BJ (cell line): ENCODE measurements around the gene ZFYVE28. TPM values are rescaled to one million over a fixed set of nuclear protein-coding genes. Genes with fewer than 3 reads are reported as not detected.

ENCODE experiments used
- CTCF ChIA-PET: fragments of 350-600 bp; formaldehyde crosslinking; extraction: SDS; loops from one replicate; lab custom pipeline; 2021; ENCODE audit warnings: antibody characterized with exemption, inconsistent platforms; lab: Yijun Ruan, JAX
- POLR2A ChIA-PET: fragments of 300-600 bp; sonication (Branson Sonifier 250); formaldehyde crosslinking; extraction: SDS; loops from one replicate; lab custom pipeline; 2021; ENCODE audit warnings: antibody characterized with exemption; lab: Charles Lee
- DNase-seq: peaks from one replicate; pipeline ENCODE4 v3.0.0-alpha.2; 2011; ENCODE audit warnings: low read depth
- H3K27me3 ChIP-seq: 2 replicates; pipeline ENCODE4 v1.6.0; 2011; ENCODE audit warnings: low read length; ENCODE audit not compliant: control insufficient read depth, insufficient read depth
- H3K36me3 ChIP-seq: 2 replicates; pipeline ENCODE4 v1.5.1; 2011; ENCODE audit warnings: low read length; ENCODE audit not compliant: control insufficient read depth, insufficient read depth
- H3K4me3 ChIP-seq: 2 replicates; pipeline ENCODE4 v1.5.1; 2011; ENCODE audit warnings: low read depth, mild to moderate bottlenecking, control low read depth, low read length
- polyA plus RNA-seq: library from polyadenylated mRNA; depleted of rRNA; stranded (reverse); fragments of >200 nt; gene quantifications from 2 replicates; pipeline ENCODE4 v1.2.3, GENCODE V29; 2011
- TF ChIP-seq, protein P1 (sequence below): IDR thresholded peaks from 2 replicates; pipeline ENCODE4 v1.5.1; 2011; ENCODE audit warnings: low read depth, mild to moderate bottlenecking, control low read depth, inconsistent platforms, low read length, moderate library complexity; ENCODE audit not compliant: insufficient read depth

Gene ZFYVE28
- polyA plus RNA-seq, 1 experiment = 4.4 TPM

DNA sequence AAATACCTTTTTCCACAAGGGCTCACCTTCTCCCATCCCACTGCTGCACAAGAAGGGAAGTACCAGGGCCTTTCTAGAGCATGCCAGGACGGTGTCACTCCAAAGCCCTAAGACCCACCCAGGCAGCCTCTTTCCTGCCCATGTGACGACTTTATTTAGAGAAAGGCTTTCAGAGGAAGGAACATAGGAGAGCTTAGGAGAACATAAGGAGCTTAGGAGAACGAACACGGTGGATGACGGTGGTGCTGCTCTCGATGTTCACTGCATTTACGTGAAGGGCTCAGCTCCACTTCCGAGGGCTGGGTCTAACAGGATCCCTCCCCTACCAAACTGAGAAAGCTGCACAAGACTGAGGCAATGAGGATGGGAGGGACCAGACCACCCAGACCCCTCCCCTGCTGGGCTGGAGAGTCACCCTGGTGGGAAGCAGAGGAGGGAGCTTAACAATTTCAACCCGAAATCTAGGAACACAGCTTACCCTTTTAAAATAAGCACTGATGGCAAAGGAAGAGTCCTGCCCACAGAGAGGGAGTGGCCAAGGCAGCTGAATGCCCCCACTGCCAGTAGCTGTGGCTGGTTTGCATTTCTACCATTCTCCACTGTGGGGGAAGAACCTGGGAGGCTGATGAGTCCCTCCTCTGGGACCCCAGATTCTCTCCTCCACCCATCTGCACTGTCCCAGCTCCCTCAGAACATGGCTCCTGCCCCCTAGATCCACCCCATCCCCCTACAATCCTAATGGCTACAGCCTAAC is 29.8 kb downstream of the ZFYVE28 start:
- Histone ChIP-seq H3K27me3 (peaks cover 20% of the 10 kb centered on the region), H3K4me3 (no peak overlapping the region), H3K36me3 (no peaks in the 10 kb centered on the region)
- ChIA-PET POLR2A (no interaction called here), CTCF (interaction anchor here (1.0 kb wide), 1 partner anchor 28 kb away, joined by 3 read pairs; no protein-coding TSS in a partner anchor)
- TF ChIP-seq, protein P1, sequence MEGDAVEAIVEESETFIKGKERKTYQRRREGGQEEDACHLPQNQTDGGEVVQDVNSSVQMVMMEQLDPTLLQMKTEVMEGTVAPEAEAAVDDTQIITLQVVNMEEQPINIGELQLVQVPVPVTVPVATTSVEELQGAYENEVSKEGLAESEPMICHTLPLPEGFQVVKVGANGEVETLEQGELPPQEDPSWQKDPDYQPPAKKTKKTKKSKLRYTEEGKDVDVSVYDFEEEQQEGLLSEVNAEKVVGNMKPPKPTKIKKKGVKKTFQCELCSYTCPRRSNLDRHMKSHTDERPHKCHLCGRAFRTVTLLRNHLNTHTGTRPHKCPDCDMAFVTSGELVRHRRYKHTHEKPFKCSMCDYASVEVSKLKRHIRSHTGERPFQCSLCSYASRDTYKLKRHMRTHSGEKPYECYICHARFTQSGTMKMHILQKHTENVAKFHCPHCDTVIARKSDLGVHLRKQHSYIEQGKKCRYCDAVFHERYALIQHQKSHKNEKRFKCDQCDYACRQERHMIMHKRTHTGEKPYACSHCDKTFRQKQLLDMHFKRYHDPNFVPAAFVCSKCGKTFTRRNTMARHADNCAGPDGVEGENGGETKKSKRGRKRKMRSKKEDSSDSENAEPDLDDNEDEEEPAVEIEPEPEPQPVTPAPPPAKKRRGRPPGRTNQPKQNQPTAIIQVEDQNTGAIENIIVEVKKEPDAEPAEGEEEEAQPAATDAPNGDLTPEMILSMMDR = no peak
- no peak for DNase-seq

DNA sequence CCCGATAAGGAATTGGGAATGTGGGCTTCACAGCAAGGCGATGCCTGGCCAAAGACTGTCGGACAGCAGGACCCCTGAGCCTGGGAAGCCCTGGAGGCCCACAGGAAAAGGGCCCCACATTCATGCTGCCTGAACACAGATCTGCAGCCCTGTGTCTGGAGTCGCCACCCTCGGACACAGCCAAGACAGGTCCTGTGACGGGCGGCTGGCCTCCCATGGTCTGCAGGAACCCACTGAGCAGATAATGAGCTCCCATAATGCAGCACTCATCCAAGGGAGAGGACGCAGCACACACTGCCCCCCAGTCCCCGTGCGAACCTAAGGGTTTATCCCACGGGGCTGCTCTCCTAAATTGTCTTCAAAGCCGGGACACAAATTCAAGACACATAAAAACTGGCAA is 30.6 kb downstream of the ZFYVE28 start:
- Histone ChIP-seq H3K4me3 (no peak overlapping the region), H3K27me3 (peaks cover 18% of the 10 kb centered on the region), H3K36me3 (no peaks in the 10 kb centered on the region)
- DNase-seq = no peak
- POLR2A ChIA-PET = no interaction called here
- TF ChIP-seq, protein P1 = no peak
- CTCF ChIA-PET = interaction anchor here (1.0 kb wide), 1 partner anchor 27 kb away, joined by 3 read pairs; no protein-coding TSS in a partner anchor

DNA sequence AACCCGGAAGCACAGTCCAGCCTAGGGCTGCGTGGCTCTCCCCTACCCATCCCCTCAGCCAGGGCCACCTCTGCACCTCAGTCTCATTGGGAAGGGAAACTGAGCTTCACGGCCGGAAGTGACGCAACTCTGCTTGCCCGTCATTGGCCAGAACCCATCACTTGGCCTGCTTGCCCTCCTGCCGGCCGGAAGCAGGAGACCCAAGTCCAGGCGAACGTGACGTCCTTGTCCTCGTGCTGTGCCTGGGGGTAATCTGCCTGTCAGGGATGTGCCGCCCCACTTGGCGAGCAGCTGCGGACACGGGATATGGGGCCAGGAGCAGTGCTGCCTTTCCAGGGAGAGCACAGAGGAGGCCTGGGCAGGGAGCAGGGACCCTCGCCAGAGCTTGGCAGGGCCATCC is 31.2 kb downstream of the ZFYVE28 start:
- TF ChIP-seq, protein P1 = no peak
- Histone ChIP-seq H3K36me3 (no peaks in the 10 kb centered on the region), H3K27me3 (peaks cover 18% of the 10 kb centered on the region), H3K4me3 (no peak overlapping the region)
- POLR2A ChIA-PET = no interaction called here
- no peak for DNase-seq
- CTCF ChIA-PET = no interaction called here

DNA sequence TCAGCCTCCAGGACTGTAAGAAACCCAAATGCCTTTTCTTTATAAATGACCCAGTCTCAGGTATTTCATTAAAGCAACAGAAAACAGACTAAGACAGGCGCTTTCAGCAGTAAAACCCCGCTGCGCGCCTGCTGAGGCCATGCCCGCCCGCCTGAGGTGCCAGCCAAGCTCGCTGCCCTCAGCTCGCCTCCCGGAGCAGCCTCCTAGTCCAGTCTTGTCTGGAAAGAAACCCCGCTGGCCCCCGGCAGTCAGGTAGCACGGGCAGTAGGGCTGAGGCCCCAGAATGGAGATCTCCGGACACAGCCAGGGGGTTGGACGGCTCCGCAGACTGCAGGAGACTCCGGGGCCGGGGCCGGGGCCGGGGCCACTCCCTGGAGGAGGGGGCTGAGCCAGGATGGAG is 31.7 kb downstream of the ZFYVE28 start:
- ChIA-PET CTCF (interaction anchor here (1.2 kb wide), 1 partner anchor 26 kb away, joined by 3 read pairs; no protein-coding TSS in a partner anchor), POLR2A (no interaction called here)
- Histone ChIP-seq H3K27me3 (peaks cover 18% of the 10 kb centered on the region), H3K36me3 (no peaks in the 10 kb centered on the region), H3K4me3 (no peak overlapping the region)
- TF ChIP-seq, protein P1 = no peak
- no peak for DNase-seq

DNA sequence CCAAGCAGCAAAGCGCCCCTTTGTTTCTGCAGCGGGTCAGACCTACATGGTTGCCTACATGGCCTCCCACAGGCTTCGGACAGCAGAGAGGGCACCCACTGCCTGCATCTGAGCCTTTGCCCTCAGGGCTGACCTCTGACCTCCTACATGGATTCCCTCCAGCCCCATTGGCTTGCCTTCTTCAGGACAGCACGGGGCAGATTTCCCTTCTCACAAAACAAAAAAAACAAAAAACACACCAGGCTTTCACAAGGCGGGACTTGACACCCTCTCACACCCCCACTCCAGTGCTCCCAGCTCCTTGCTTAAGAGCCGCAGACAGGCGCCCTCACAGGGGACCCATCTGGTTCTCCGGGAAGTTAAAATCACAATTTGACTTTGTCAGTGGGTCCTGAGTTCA is 32.9 kb downstream of the ZFYVE28 start:
- Histone ChIP-seq H3K36me3 (no peaks in the 10 kb centered on the region), H3K27me3 (peaks cover 13% of the 10 kb centered on the region), H3K4me3 (no peak overlapping the region)
- POLR2A ChIA-PET = no interaction called here
- DNase-seq = no peak
- CTCF ChIA-PET = interaction anchor here (1.2 kb wide), 1 partner anchor 27 kb away, joined by 3 read pairs; no protein-coding TSS in a partner anchor
- TF ChIP-seq, protein P1 = no peak
